BJ (cell line): ENCODE results near the gene HIVEP1. TPM values are rescaled to one million over a fixed set of nuclear protein-coding genes. Genes with fewer than 3 reads are reported as not detected.

Experiments used
- CTCF ChIA-PET: fragments of 350-600 bp; formaldehyde crosslinking; extraction: SDS; loops from one replicate; lab custom pipeline; 2021; ENCODE audit warnings: antibody characterized with exemption, inconsistent platforms; lab: Yijun Ruan, JAX
- POLR2A ChIA-PET: fragments of 300-600 bp; sonication (Branson Sonifier 250); formaldehyde crosslinking; extraction: SDS; loops from one replicate; lab custom pipeline; 2021; ENCODE audit warnings: antibody characterized with exemption; lab: Charles Lee
- DNase-seq: peaks from one replicate; pipeline ENCODE4 v3.0.0-alpha.2; 2011; ENCODE audit warnings: low read depth
- H3K27me3 ChIP-seq: 2 replicates; pipeline ENCODE4 v1.6.0; 2011; ENCODE audit warnings: low read length; ENCODE audit not compliant: control insufficient read depth, insufficient read depth
- H3K36me3 ChIP-seq: 2 replicates; pipeline ENCODE4 v1.5.1; 2011; ENCODE audit warnings: low read length; ENCODE audit not compliant: control insufficient read depth, insufficient read depth
- H3K4me3 ChIP-seq: 2 replicates; pipeline ENCODE4 v1.5.1; 2011; ENCODE audit warnings: low read depth, mild to moderate bottlenecking, control low read depth, low read length
- polyA plus RNA-seq: library from polyadenylated mRNA; depleted of rRNA; stranded (reverse); fragments of >200 nt; gene quantifications from 2 replicates; pipeline ENCODE4 v1.2.3, GENCODE V29; 2011
- TF ChIP-seq, protein P1 (sequence below): IDR thresholded peaks from 2 replicates; pipeline ENCODE4 v1.5.1; 2011; ENCODE audit warnings: low read depth, mild to moderate bottlenecking, control low read depth, inconsistent platforms, low read length, moderate library complexity; ENCODE audit not compliant: insufficient read depth

The HIVEP1 gene
- polyA plus RNA-seq, 1 experiment: 17.1 TPM

DNA sequence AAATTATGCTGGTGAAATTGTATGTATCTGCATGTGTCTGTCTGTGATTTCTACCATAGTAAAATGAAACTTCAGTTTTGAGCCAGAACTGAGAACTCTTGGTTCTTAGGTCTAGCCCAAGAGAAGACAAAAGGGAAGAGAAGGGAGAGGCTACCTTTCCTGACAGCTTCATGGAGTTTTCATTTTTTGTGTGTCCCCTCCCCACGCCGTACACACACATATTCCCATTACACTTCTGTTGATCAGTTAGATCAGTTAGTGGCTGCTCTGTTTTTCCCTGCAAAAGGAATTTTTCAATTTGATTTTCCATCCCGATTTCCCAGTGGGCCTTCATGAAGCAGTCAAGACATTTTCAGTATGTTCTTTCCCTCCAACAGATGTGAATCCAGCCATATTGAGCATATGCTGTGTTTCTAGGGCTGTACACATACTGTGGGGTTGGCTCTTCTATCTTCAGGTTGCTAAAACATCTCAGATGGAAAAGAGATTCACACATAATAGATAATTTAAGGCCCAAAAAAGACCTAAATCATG, 52.5 kb downstream of the HIVEP1 start:
- CTCF ChIA-PET: interaction anchor here (1.1 to 1.7 kb wide), 3 partner anchors 9 to 444 kb away, joined by 3 read pairs; no protein-coding TSS in a partner anchor
- DNase-seq: no peak
- TF ChIP-seq, protein P1, sequence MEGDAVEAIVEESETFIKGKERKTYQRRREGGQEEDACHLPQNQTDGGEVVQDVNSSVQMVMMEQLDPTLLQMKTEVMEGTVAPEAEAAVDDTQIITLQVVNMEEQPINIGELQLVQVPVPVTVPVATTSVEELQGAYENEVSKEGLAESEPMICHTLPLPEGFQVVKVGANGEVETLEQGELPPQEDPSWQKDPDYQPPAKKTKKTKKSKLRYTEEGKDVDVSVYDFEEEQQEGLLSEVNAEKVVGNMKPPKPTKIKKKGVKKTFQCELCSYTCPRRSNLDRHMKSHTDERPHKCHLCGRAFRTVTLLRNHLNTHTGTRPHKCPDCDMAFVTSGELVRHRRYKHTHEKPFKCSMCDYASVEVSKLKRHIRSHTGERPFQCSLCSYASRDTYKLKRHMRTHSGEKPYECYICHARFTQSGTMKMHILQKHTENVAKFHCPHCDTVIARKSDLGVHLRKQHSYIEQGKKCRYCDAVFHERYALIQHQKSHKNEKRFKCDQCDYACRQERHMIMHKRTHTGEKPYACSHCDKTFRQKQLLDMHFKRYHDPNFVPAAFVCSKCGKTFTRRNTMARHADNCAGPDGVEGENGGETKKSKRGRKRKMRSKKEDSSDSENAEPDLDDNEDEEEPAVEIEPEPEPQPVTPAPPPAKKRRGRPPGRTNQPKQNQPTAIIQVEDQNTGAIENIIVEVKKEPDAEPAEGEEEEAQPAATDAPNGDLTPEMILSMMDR: no peak
- H3K4me3 ChIP-seq: no peak overlapping the region
- no peaks in the 10 kb centered on the region for H3K36me3 ChIP-seq
- no peaks in the 10 kb centered on the region for H3K27me3 ChIP-seq
- POLR2A ChIA-PET: no interaction called here

DNA sequence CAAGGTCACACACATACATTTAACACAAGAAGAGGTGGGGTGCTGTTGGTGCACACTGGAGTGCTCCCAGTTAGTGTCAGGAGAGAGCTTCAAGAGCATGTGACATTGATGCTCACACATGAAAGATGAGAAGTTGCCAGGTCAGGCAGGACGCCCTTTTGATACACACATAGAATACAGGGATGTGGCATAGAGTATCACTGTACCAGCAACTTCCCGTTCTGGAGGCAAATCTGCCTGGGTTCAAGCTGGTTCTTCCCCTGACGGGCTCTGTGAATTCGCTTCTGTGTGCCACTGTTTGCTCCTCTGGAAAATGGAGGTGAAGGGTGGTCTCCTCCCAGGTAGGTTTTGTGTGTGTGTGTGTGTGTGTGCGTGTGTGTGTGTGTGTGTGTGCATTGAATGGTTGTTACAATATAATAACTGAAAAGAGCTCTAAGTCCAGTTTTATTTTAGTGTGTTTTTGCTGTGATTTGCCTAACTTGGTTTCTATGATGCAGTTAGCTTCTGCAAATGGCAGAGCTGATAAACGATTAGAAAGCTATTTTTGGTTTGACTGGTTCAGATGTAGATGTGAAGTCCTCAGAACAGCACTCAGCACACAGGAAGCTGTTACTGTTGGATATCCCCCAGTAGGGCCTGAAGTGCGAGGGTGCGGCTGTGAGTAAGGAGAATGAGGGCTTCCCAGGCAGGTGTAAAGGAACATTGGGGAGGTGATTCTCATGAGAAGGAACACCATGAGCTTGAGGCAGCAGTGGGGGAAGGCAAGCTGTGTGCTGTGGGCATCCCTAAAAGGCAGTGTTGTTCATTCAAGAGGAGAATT, 53.4 kb downstream of the HIVEP1 start:
- no peak for DNase-seq
- H3K36me3 ChIP-seq: no peaks in the 10 kb centered on the region
- no peak overlapping the region for H3K4me3 ChIP-seq
- no peaks in the 10 kb centered on the region for H3K27me3 ChIP-seq
- POLR2A ChIA-PET: no interaction called here
- TF ChIP-seq, protein P1: no peak
- CTCF ChIA-PET: interaction anchor here (1.0 to 1.6 kb wide), 5 partner anchors 8 to 620 kb away, joined by 3 to 6 read pairs (median 3); no protein-coding TSS in a partner anchor

DNA sequence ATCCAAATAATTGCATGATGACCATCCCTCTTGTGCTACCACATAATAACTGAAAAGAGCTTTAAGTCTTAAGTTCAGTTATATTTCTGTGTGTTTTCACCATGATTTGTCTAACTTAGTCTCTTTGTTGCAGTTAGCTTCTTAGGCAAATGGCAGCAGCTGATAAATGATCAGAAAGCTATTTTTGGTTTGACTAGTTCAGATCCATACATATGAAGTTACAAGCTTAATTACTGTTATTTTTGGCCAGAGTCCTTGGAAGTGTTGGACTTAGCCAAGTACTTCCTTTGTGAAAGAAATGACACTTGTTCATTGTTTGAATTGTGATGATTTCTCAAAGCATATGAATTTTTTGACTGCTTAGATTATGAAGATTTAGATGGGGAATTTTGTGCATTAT, 54.2 kb downstream of the HIVEP1 start:
- TF ChIP-seq, protein P1: no peak
- no peaks in the 10 kb centered on the region for H3K27me3 ChIP-seq
- H3K36me3 ChIP-seq: no peaks in the 10 kb centered on the region
- ChIA-PET CTCF (interaction anchor here (1.0 to 1.6 kb wide), 4 partner anchors 12 to 619 kb away, joined by 3 to 6 read pairs (median 4); no protein-coding TSS in a partner anchor), POLR2A (no interaction called here)
- no peak overlapping the region for H3K4me3 ChIP-seq
- DNase-seq: no peak

DNA sequence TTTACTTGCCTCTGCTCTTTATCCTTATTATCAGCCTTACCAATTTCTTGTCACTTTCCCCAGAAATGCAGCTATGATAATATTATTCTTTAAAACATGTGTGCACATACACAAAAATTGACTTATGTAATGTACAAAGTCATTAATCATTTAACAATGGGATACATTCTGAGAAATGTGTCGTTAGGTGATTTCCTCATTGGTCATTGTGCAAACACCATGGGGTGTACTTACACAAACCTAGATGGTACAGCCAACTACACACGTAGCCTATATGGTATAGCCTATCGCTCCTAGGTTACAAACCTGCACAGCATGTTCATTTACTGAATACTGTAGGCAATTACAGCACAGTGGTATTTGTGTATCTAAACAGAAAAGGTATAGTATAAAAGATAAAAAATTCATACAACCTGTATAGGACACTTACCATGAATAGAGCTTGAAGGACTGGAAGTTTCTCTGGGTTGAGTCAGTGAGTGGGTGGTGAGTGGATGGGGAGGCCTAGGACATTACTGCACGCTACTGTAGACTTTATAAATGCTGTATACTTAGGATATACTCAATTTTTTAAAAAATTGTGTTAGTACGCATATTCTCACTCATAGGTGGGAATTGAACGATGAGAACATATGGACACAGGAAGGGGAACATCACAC, 56.9 kb downstream of the HIVEP1 start:
- Histone ChIP-seq H3K36me3 (no peaks in the 10 kb centered on the region), H3K27me3 (no peaks in the 10 kb centered on the region), H3K4me3 (no peak overlapping the region)
- TF ChIP-seq, protein P1: no peak
- ChIA-PET CTCF (interaction anchor here (0.6 to 1.1 kb wide), 2 partner anchors 11 to 807 kb away, joined by 3 read pairs; no protein-coding TSS in a partner anchor), POLR2A (no interaction called here)
- DNase-seq: no peak
